Esophagus muscularis mucosa (tissue), 4 donors: ENCODE data around the gene TMEM255B.

Source experiments
- EP300 ChIP-seq: sonication (generic); formaldehyde crosslinking; IDR thresholded peaks from one replicate; pipeline ENCODE4 v1.6.1; 2017; ENCODE audit warnings: antibody characterized with exemption
- POLR2A ChIP-seq: fragments of 450-650 bp; IDR thresholded peaks from one replicate; pipeline ENCODE4 v1.6.1; 2017; ENCODE audit warnings: antibody characterized with exemption, moderate library complexity, mild to moderate bottlenecking, low read depth
- TF ChIP-seq, protein P1 (sequence below), 3 experiments: fragments of 200-600 bp in 2 of 3; fragments of 450-650 bp in 1 of 3; sonication (generic) in 2 of 3; IDR thresholded peaks; one replicate each; pipeline ENCODE4 v1.5.1; 2017 to 2019; ENCODE audit warnings: antibody characterized with exemption in 3 of 3, mild to moderate bottlenecking in 2 of 3, moderate library complexity in 1 of 3

DNA sequence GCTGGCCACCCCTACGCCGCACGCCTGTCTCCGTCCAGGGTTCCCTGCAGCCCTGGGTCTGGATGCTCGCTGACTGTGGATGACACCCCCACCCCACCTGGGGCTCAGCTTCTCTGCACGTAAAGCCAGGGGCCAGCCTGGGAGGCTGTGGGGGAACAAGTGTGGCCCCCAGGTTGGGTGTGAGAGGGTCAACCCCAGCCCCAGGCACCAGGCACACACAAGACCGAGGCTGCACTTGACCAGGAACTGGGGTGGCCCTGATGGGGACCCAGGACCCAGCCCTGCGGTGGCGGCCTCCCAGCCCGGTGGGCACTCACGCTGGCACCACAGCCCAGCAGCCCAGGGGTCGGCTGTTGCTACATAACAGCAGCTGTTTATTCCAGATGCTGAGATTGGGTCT lies 63.2 kb downstream of the TMEM255B start:
- TF ChIP-seq EP300 (no peak), POLR2A (no peak)
- TF ChIP-seq, protein P1, sequence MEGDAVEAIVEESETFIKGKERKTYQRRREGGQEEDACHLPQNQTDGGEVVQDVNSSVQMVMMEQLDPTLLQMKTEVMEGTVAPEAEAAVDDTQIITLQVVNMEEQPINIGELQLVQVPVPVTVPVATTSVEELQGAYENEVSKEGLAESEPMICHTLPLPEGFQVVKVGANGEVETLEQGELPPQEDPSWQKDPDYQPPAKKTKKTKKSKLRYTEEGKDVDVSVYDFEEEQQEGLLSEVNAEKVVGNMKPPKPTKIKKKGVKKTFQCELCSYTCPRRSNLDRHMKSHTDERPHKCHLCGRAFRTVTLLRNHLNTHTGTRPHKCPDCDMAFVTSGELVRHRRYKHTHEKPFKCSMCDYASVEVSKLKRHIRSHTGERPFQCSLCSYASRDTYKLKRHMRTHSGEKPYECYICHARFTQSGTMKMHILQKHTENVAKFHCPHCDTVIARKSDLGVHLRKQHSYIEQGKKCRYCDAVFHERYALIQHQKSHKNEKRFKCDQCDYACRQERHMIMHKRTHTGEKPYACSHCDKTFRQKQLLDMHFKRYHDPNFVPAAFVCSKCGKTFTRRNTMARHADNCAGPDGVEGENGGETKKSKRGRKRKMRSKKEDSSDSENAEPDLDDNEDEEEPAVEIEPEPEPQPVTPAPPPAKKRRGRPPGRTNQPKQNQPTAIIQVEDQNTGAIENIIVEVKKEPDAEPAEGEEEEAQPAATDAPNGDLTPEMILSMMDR (IDR thresholded peaks at IDR 0.05): no peak
